Measurements from ENCODE around the gene BAX.

BAX gene

DNA sequence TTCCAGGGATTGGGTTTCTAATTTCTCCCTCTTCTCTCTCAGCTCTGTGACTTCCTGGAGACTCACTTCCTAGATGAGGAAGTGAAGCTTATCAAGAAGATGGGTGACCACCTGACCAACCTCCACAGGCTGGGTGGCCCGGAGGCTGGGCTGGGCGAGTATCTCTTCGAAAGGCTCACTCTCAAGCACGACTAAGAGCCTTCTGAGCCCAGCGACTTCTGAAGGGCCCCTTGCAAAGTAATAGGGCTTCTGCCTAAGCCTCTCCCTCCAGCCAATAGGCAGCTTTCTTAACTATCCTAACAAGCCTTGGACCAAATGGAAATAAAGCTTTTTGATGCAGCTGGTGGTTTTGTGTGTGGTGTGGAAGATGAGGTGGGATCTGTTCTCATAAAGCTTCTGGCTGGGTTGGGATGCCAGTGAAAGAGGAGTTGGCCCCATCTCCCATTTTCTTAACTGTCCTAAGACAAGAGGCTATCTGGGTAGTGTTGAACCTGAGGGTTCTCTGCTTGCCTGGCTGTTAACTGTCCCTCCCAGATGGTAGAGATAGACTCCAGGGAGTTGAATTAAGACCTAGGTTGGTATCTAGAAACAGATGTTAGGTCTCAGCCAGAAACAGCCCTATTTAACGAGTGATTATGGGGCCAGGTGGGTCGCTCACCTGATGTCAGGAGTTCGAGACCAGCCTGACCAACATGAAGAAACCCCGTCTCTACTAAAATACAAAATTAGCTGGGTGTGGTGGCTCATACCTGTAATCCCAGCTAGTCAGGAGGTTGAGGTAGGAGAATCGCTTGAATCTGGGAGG is 12.1 kb downstream of the BAX start:
- DNase-seq (ENCODE audit: low read depth), result no peak
- TF ChIP-seq, protein P1, sequence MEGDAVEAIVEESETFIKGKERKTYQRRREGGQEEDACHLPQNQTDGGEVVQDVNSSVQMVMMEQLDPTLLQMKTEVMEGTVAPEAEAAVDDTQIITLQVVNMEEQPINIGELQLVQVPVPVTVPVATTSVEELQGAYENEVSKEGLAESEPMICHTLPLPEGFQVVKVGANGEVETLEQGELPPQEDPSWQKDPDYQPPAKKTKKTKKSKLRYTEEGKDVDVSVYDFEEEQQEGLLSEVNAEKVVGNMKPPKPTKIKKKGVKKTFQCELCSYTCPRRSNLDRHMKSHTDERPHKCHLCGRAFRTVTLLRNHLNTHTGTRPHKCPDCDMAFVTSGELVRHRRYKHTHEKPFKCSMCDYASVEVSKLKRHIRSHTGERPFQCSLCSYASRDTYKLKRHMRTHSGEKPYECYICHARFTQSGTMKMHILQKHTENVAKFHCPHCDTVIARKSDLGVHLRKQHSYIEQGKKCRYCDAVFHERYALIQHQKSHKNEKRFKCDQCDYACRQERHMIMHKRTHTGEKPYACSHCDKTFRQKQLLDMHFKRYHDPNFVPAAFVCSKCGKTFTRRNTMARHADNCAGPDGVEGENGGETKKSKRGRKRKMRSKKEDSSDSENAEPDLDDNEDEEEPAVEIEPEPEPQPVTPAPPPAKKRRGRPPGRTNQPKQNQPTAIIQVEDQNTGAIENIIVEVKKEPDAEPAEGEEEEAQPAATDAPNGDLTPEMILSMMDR (IDR thresholded peaks at IDR 0.05; ENCODE audit: control insufficient read depth, insufficient read depth, low read depth, low read length, missing control alignments), result no peak
- peak overlapping the region; percentile 75 for H3K4me3 ChIP-seq (ENCODE audit: control insufficient read depth, low read depth, low read length)

DNA sequence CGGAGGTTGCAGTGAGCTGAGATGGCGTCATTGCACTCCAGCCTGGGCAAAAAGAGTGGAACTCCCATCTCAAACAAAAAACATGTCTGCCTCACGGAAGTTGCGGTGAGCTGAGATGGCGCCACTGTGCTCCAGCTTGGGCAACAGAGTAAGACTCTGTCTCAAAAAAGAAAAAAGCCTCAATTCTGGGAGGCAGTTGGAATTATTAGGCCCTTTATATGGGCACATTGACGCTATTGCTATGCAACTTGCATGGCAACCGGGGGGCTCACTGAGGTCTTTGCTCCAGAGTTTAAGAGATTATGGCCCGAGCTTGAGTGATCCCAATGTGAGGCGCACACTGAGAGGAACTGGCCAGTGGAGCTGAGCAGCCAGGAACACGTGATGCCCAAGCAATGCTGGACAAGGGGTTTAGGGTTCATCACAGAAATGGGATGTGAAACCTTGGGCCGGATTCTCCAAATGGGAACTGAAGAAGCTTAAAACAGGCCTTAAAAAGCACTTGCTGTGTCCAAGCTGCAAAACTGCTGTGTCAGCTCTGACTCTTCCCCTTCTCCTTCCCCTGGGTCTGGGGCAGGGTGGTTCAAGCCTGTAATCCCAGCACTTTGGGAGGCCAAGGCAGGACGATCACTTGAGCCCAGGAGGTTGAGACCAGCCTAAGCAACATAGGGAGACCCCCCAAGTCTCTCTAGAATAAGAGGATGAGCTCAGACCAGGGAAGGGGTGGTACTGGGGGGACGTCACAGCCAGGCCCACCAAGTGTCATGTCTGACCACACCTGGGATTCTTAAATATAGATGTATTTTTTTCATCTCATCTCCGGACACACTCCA is 12.9 kb downstream of the BAX start:
- peak overlapping the region; percentile 75 for H3K4me3 ChIP-seq (ENCODE audit: control insufficient read depth, low read depth, low read length)
- DNase-seq (ENCODE audit: low read depth), result no peak
- TF ChIP-seq, protein P1 (IDR thresholded peaks at IDR 0.05; ENCODE audit: control insufficient read depth, insufficient read depth, low read depth, low read length, missing control alignments), result no peak

DNA sequence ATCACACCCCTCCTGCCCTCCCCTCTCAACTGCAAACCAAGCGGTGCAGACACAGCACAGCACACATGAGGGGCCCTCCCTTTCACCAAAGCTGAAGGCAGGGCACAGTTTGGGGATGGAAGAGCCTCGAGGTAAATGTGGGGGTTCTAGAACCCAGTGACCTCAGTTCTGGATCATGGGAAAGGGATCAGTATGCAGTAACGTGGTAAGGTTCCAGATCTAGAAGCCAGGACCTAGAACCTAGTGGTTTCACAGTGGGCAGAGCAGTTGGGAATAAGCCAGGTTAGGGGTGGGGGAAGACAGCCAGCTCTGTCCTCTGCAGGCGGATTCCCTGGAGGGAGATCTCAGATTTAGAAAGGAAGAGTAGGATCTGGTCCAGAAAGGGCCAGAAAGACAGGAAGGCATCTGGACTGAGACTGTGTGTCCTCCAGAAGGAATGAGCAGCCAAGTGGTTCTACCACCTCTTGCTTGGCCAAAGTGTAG is 13.5 kb downstream of the BAX start:
- DNase-seq (ENCODE audit: low read depth), result no peak

DNA sequence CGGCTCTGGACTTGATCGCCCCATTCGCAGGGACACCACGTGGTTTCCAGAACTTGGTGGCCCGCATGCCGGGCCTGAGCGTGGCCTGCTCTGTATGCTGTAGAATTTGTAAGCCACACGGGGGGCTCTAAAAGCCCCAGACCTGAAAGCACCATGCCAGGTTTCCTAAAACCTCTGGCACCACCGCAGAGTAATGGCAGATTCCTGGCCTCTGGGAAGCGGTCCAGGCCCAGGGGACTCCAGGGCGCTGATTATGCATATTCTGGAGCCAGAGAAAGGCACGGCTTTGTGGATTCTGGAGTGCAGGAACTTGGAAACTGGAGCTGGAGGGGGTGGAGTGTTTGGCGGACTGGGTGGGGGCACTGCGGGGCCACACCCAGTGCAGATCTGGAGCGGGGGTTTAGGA is 14.1 kb downstream of the BAX start:
- H3K4me3 ChIP-seq (ENCODE audit: control insufficient read depth, low read depth, low read length), result no peak overlapping the region
- no peak for DNase-seq (ENCODE audit: low read depth)
- TF ChIP-seq, protein P1 (IDR thresholded peaks at IDR 0.05; ENCODE audit: control insufficient read depth, insufficient read depth, low read depth, low read length, missing control alignments), result no peak

More for the DNA sequence above, 13.5 kb downstream of the BAX start:
- no peak overlapping the region for H3K4me3 ChIP-seq (ENCODE audit: control insufficient read depth, low read depth, low read length)
- TF ChIP-seq, protein P1 (IDR thresholded peaks at IDR 0.05; ENCODE audit: control insufficient read depth, insufficient read depth, low read depth, low read length, missing control alignments), result no peak

DNA sequence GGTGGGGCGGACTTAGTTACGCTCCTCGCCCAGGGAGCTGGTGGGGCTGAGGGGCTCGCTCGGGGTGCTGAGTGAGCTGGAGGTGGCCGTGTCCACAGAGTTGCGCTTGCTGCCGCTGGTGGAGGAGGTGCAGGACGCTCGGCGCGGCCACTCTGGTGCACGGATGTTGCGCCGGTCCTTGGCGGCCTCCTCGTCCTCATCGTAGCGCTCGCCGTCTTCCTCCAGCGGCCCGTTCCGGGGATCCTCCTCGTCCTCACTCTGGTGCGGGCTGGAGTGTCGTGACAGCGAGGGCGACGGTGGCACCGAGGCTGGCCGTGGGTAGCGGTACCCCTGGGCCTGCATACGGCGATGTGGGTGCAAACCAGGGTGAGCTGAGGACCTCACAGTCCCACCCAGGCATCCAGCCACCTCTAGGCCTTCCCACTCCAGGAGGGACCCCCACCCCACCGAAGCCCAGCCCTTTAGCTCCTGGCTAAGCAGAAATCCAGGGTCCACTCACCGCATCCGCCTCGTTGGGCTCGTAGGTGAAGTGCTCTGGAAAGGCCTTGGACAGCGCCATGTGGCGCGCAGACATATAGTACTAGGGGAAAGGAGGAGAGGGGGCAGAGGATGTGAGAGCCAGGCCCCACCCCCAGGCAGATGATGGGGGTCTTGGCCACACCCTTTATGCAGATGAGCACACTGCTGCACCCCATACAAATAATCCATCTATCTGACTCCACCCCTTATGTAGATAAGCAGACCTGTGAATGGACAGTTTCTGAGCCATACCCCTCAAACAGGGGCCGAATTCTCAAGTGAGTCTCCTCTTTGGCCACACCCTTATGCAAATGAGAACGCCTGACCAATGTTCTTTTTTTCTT is 14.8 kb downstream of the BAX start:
- no peak overlapping the region for H3K4me3 ChIP-seq (ENCODE audit: control insufficient read depth, low read depth, low read length)
- DNase-seq (ENCODE audit: low read depth), result no peak
- TF ChIP-seq, protein P1 (IDR thresholded peaks at IDR 0.05; ENCODE audit: control insufficient read depth, insufficient read depth, low read depth, low read length, missing control alignments), result no peak
